NCI-H526 (cell line): ENCODE results near the gene RSRP1.

ENCODE experiments used
- DNase-seq, 2 experiments: peaks; one replicate each; lab custom pipeline; 2025; lab: John Stamatoyannopoulos, UW

The RSRP1 gene

DNA sequence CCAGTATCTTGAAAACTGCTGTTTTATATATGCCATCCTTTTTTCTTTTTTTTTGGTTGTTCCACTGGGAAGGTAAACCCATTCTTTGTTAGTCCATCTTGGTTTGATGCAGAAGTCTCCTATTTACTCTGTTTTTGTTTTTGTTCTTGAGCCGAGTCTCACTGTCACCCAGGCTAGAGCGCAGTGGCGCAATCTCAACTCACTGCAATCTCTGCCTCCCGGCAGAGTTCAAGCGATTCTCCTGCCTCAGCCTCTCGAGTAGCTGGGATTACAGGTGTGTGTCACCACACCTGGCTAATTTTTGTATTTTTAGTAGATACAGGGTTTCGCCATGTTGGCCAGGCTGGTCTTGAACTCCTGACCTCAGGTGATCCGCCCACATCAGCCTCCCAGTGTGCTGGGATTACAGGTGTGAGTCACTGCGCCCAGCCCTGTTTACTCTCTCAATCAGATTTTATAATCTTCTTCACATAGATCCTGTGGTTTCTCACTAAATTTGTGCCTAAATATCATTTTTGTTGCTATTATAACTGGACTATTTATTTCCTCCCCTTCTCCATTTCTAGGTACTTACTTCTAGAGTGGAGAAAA is 27.5 kb downstream of the RSRP1 start:
- no peak for DNase-seq

DNA sequence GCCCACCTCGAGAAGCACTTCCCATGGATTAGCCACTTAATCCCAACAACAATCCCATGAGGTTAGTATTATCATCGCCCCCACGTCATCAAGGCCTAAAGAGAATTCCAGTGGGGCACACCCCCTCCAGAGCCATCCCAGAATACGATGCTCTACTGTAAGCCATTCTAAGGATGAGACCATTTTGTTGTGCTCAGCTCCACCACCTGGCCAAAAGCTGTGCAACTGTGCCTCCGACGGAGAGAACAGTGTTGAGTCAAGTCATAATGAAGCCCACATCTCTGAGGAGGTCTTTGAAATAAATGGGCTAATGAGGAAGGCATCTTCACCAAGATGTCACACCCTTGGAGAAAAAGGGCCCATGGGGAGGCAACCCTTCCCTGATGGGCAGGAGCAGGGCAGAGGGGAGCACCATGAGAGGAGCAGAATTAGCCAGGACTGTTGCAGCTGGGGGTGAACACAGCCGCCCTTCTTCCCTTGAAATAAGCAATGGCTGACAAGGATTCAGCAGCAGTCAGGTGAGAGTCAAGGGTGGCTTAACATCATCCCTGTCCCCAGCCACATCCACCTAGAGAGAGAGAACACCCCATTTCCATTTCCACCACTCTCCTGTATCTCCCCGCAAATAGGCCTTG is 29.5 kb downstream of the RSRP1 start:
- no peak for DNase-seq

DNA sequence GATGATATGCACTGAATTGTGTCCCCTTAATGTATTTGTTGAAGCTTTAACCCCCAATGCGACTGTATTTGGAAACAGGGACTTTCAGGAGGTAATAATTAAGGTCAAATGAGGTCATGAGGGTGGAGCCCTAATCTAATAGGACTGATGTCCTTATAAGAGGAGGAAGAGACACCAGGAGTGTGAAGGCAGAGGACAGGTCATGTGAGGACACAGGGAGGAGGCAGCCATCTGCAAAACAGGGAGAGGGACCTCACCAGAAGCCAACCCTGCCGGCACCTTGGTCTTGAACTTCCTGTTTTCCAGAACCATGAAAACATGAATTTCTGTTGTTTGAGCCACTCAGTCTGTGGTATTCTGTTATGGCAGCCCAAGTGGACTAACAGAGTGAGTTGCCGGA is 30.2 kb downstream of the RSRP1 start:
- no peak for DNase-seq

DNA sequence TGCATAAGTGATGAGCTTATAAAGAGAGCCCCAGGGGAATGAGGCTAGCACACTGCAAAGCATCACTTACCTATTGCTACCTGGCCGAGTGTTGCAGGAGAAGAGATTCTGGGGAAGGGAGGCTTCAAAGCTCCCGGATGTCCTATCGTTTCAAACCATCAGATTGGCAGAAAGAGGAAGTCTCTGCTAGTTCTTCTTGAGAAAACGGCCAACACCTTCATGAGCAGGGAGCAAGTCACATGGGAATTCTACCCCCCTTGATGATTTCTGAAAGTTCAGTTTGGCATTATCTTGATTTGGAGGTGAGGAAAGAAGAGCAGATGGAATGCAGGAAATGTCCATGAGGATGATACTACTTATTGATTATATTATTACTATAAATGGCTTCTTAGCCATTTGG is 31.1 kb downstream of the RSRP1 start:
- DNase-seq = peak in 1 of 2 experiments; percentile 10

DNA sequence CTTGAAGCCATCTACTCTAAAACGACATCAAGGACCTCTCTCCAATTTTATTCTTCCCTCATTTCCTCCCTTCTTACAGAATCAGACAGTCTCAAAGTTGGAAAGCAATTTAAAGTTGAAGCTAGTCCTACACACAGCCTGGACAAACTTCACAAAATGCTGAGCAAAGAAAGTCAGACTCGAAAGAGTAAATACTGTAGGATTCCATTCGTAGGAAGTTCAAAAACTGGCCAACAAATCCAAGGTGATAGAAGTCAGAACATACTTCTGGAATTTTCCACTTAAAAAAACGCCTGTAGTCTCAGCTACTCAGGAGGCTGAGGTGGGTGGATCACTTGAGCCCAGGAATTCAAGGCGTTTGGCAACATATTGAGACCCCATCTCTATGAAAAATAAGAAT is 34.5 kb downstream of the RSRP1 start:
- no peak for DNase-seq

DNA sequence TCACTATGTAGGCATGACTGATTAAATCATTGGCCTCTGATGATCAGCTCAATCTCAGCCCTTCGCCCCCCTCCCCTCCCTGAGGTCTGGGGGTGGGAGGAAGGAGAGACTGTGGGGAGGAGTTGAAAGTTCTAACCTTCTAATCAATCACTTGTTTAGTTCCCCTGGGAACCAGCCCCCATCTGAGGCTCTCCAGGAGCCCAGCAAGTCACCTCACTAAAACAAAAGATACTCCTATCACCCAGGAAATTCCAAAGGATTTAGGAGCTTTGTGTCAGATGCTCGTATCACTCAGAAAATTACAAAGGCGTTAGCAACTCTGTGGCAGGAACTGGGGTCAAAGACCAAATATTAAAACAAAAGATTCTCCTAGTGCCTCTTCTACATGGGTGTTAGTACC is 36.5 kb downstream of the RSRP1 start:
- DNase-seq = no peak

DNA sequence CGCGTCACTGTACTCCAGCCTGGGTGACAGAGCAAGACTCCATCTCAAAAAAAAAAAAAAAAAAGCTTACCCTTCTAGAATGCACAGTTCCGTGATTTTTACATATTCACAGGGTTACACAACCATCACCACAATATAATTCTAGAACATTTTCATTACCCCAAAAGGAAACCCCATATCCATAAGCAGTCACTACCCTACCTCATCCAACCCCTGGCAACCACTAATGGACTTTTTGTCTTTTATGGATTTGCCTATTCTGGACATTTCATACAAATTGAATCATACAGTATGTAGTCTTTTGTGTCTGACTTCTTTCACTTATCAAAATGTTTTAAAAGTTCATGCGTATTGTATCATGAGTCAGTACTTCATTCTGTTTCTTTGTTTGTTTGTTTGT is 37.7 kb downstream of the RSRP1 start:
- DNase-seq = no peak

DNA sequence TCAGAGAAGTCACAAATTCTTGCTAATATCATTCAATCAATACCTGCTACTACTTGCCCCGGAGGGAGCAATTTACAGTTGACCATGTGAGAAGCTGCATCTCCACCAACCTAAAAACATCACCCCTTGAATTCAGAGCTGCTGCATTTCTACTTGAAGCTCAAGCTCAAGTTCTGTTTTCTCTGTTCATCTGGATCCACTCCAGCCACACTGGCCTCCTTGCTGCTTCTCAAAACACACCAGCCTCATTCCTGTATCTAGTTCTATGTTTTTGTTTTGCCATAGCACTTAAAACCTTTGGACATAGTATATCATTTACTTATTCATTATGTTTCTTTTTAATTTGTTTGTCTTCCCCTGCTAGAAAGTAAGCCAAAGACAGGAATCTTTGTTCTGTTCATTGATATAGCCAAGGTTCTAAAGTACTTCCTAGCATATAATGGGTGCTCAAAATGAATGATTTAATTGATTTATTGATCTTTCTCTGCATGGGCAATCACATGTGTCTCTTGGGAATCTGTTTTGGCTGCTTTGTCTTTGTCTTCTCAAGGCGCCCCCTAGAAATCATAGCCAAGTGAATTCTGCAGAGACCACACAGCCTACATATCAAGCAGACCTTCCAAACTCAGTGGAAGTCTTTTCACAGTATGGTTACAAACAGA is 38.6 kb downstream of the RSRP1 start:
- no peak for DNase-seq

DNA sequence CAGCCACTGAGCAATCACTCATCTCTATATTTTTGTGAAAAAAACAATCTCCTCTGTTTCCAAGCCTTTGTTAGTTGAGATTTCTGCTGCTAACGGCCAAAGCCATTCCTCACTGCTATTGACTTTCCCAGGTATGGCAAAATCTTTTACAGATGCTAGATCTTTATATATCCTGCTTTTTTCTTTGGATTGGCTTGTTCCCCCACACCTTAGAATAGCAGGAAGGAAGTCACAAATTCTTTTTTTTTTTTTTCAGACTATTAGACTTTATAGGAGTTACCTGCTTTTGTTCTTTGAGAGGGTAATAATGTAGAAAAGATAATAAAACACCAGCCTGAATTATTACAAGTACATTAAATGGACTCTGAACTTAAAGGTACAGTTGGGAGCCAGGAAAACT is 39.2 kb downstream of the RSRP1 start:
- no peak for DNase-seq

DNA sequence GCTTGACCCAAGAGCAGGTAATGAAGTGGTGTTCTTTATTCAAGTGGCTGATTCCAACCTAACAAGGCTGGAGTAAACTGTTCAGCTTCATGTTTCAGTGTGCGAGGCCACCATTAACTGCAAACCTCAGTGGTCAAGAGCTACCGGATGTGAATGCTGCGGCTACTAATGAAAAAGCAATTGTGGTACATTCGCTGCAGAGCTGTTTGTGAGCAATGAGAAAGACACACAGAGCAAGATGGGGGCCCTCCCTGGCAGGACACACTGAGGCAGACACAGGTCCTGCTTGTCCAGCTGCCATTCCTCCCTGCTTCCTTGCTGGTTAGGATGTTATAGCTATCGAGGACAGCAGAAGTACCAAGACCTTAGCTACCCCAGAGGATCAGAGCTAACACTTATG is 41.1 kb downstream of the RSRP1 start:
- no peak for DNase-seq

DNA sequence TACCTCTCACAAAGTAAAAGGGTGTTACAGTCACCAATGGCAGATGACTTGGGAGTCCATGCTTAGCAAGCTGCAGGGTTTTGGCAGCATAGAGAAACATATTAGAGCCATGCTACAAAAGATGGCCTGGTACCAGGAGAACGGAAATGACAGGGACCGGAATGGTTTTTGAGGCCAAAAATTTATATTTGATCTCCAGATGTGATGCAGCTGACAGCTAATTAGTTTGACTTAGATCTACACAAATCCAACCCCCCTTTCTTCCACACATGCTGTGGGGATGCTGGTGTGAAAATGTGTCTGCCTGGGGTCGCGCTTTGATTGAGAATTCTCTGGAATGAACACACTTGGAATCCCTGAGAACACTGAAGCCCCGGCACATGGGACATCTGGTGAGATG is 41.5 kb downstream of the RSRP1 start:
- no peak for DNase-seq

DNA sequence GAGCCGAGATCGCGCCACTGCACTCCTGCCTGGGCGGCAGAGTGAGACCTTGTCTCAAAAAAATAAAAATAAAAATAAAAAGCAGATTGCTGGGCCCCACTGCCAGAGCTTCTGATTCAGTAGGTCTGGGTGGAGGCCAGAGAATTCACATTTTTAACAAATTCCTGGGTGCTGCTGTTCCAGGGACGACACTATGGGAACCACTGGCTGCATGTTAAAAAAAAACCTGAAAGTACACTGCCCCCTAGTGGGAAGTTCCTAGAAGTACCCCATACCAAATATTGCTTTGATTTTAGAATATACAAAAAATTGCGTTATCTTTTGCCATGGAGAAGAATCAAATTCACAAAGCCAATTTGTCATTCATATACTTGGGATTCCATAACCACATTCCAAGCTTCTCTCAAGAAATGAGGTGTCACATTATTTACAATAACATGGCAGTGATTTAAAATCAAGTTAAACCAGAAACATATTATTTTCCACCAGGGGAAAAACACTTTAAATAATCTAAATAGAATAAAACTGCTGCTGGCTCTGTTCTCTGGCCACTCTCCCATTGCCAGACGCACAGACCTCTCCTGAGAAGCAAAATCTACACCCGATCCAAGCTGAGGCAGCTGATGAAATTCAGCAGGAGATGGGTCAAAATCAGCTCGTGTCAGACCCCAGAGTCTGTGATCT is 42.3 kb downstream of the RSRP1 start:
- peak in 1 of 2 experiments; percentile 64 for DNase-seq

DNA sequence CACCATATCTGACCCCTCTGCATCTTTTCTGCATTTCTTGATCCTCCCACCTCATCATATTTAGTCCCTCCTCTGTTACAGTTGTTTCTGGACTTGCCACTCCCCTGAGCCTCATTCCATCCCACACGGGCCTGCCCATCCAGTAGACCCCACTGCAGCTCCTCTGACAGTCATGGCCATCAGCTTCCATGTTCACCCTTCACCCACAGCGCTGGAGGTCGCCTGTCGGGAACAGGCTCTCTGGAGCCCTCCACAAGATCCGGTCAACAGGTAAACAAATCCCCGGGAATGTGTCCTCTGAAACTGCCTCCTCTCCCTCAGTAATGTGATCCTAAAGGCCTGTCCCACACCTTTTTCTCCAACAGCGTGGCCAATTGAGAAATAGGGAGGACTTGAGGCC is 46.2 kb downstream of the RSRP1 start:
- DNase-seq = no peak

DNA sequence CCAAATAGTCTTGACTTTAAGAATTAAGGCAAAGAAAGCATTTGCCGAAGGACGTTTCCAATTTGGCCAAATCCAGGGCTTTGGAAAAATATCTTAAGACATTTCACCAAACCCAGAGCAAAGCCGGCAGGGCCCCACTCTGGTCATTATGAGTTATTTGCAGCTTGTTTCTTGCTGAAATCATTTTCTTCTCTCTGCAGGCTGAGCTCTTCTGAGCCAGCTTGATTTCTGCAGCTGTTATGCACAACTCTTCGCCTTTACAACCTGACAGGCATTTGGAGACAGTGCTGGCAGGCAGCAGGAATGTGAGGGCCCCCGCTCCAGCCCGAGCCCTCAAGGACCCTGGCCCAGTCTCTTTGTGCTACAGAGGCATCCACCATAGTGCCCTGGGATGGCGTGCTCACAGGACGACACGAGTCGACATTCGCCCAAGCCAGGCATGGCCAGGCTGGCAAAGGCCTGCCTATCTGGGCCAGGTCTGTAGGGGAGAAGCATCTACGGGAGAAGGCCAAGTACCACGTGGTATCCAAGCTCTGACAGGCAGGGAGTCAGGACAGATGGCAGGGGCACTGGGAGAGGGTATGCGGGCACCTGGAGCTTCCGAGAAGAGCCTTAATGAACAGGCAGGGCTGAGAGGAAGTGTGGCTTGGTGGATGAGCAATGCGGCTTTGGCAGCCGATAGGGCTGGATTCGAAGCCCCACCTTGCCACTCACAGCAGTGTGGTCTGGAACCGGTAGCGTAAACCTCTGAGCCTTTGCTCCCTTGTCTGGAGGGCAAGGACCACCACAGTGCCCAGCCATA is 47.2 kb downstream of the RSRP1 start:
- no peak for DNase-seq

DNA sequence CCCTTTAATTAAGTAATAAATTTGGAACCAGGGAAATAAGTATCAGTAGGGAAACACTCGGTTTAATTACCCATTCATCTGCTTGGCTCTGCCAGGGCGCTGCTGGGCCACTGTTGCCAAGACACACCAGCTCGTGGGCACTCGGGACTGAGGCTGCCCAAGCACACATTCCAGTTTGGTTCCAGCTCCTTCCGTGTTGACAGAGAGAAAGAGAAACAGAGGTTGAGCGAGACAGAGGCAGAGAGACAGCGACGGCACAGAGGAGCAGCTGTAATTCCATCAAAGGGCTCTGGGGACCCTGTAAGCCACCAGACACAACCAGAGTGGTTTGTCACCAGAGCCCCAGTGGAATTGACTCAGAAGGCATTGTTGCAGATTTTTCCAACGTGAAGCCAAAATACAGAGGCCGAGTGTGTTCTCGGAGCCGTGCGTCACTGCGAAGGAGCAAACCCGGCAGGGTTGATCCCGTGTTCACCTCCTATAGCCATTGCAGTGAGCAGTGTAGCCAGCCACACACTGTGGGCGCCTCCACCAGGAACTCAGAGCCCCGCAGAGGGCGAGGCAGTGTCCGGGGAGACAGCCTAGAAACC is 48.5 kb downstream of the RSRP1 start:
- no peak for DNase-seq

DNA sequence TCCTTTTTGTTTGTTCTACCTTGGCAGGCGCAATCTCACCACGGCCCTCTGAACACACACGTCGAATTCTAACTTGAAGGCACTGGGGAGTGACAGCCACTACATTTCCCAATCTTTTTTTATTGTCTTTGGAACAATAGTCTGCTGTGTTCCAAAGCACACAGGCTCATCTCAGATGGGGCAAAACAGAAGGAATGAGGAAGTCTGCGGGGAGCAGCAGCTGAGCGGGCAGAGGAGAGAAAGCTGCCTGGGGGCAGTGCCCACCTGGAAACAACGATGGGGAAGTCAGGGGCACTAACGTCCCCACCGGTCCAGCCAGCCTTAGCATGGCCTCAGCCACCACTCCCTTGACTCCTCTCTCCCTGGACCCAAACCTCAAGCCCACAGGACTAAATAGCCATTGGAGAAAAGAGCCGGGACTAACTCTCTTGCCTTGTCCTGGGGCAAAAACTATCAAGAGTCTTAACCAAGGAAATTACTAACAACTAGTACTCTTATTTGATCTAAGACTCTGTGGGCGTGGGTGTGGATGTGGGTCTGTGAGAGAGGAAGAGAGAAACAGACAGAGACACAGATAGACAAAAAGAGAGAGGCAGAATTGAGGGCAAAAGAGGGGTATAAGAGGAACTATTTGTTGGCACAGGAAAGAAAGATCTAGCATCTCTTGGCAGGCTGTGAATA is 49.1 kb downstream of the RSRP1 start:
- DNase-seq = peak in 1 of 2 experiments; percentile 17

DNA sequence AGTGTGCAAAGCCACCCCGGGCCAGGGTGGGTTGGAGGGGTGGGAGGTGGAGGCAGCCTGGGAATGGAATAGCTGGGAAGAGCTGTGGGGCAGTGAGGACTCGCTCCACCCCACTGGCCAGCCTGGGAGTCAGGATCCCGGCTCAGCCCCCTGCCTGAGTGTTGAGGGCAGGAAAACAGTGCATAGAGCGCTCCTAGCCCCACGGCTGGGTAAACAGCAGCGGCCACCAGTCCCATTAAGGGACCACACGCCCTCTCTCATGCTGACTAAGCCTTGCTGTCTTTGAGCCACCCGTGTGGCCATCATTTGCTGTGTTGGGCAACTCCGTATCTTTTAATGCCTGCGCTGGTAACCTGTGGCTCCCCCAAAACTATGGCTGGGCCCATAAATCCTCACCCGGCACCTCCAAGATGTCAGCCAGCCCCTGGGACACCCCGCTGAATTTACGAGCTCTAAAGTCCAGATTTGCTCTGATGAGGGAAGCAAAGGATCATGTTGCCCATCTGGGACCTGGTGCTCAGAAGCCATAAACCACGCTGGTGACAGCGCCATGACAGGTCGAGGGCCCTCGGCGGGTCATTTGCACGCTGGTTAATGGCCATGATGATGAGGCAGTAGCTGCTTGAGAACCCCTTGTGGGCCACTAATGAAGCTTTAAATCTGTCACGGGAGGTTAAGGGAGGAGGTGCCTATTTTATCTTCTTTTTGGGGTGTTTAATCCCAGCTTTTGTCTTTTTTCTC is 49.8 kb downstream of the RSRP1 start:
- no peak for DNase-seq

DNA sequence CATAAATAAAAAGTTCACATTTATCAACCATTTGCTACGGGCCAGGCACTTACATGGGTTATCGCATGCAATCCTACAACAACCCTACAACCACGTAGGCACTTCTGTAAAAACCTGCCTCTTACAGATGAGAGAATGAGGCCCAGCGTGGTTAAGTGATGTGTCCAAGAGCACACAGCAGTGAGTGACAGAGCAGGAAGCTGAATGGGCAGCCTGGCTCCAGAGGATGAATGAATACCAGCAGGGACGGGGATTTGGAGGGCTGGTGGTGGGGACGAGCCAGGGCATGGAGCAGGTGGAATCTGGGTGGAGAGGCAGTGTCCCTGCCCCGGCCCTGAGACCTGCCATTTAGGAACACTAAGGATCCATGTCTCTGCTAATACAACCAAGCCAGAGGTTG is 50.4 kb downstream of the RSRP1 start:
- no peak for DNase-seq

DNA sequence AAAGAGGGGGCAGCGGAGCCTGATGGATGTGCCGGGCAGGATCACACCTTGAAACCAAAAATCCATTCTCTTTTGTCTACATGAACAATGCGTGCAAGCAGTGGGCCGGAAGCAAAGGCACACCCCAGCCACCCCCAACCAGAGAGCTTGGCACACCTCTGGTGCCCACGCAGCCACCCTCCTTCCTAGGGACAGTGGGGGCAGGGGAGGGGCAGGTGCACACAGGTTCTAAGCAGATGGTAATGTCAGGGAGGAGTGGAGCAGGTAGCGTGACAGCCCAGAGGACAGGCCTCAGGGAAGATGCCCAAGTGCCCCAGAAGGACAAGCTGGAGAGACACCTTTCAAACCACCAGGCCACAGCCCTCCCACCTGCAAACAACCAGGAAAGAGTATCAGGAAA is 51.4 kb downstream of the RSRP1 start:
- DNase-seq = no peak

DNA sequence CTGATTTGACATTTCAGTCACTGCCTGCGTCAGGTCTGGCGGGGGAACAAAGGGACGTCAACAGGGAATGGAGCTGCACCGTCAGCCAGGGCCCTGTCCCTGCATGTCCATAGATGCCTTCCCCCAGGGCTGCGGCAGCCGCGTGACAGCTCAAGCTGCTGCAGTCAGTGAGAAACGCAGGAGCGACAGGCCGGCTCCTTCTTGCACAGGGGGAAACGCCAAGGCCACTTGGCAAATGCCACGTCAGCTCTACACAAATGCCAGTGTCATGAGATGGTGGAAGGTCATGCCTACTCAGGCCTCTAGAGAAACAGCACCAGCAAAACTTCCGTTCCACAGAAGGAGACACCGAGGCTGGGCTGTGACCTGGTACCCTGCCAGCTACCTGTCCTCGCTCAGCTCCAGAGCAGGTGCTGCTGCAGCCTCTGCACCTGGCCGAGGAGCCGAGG is 52.7 kb downstream of the RSRP1 start:
- no peak for DNase-seq

DNA sequence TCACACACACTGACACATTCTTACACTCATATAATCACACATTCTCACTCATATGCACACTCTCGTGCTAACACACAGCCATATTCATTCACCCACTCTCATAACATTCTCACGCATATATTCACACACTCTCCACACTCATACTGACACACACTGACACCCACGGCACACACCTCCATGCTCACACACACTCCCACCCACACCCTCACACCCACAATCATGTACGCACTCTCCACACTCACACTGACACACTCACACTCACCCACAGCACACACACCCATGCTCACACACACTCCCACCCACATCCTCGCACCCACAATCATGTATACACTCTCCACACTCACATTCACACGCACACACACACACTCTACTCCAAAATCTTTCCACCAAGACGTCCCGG is 53.2 kb downstream of the RSRP1 start:
- DNase-seq = no peak
